NCI-H226 (cell line): ENCODE measurements around the gene NALCN.

Source experiments
- DNase-seq: peaks from one replicate; pipeline ENCODE4 v3.0.0-alpha.2; 2015

Gene NALCN

GRCh38 chr13:101416181-101417042 lies at the start of gene NALCN:
NALCN (minus strand) TSS chr13:101416508; CDS start chr13:101399126, 17,382 bp downstream.
- DNase-seq = no peak

- DNase-seq = no peak
Observed at GRCh38 chr13:101465877-101466276, 49.6 kb upstream of the NALCN start.

DNA sequence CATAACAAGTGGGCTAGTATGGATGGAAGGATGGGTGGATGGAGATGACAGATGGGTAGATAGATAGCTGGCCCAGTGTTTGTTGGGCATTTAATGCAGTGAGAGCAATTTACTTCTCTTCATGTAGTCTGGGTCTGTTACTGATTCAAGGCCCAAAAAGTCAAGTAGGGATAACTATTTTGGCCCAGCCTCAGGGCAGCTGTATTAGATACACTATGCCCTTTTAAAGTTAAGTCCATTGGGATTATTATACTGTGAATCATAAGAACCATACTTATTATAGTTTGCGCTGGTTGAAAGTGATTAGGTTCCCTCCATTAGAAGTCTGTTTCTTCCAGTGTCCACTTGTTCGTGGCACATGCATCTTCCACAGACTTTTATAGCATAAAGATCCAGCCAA lies 40.9 kb upstream of the NALCN start:
- DNase-seq = no peak

DNA sequence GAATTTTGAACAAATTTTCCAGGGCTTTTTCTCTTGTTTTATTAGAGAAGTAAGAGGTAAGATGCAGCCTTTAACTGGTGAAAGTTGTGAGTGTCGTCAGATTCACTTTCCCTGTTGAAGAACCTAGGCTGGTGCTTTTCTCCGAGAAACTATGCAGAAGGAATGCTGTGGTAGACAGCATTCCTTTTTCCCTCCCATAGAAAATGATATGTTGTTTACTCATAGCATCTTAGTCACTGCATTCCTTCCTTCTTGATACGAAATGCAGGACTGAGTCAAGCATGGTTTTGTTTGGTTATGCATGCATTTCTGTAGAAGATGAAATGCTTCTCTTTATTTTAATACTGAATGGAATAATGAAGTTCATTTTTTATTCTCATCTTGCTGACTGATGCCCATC lies 39.6 kb upstream of the NALCN start:
- peak; percentile 93 for DNase-seq

- peak; percentile 59 for DNase-seq
Observed at GRCh38 chr13:101454767-101455166, 38.5 kb upstream of the NALCN start.

- no peak for DNase-seq
Observed at GRCh38 chr13:101453784-101454201, 37.5 kb upstream of the NALCN start.

- DNase-seq = no peak
Observed at GRCh38 chr13:101452519-101453485, 36.5 kb upstream of the NALCN start, which contains the start of gene ITGBL1. ITGBL1 (plus strand) TSS chr13:101452675; CDS start chr13:101452834, 159 bp downstream.

GRCh38 chr13:101451641-101452040 lies 35.3 kb upstream of the NALCN start:
- no peak for DNase-seq

- DNase-seq = no peak
Observed at GRCh38 chr13:101450749-101451130, 34.4 kb upstream of the NALCN start.

DNA sequence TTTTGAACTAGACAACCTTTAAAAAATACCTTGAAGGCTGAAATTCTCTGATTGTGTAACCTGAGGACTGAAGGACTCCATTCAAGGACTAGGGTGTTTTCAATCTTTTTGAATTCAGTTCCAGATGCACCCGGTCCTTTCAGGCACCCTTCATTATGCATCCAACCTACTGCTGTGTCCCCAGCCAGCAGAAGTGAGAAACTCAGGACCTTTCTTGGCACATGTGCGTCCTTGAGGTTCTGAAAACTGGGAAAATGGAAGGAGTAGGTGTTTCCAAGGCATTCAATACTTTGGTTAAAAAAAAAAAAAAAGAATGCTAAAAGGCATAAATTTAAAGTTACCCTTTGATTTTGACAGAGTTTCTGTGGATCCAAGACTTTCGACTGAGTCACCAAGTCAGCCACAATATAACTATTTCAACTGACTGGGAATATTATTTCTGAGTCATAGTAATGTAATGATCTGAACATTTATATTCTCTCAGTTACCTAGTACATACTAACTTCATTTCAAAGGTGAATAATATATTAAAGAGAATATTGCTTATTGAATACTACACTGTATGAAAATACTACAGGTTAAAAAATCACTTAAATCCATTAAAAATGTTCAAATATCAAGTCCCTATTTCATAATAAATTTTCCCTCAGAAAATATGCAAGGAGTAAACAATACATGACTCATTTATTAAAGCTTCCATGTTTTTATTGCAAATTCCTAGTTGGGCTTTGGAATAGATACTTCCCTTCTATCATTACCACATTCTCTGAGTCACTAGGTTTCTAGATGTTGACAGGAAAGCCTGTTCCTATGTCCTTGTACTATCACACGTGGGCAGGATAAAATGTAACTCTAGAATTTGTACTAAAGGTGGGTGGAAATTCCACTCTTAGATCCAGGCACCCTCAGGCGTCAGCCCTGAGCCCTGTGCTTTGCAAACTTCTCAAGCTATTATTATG lies 33.8 kb upstream of the NALCN start:
- DNase-seq = peak; percentile 89

DNA sequence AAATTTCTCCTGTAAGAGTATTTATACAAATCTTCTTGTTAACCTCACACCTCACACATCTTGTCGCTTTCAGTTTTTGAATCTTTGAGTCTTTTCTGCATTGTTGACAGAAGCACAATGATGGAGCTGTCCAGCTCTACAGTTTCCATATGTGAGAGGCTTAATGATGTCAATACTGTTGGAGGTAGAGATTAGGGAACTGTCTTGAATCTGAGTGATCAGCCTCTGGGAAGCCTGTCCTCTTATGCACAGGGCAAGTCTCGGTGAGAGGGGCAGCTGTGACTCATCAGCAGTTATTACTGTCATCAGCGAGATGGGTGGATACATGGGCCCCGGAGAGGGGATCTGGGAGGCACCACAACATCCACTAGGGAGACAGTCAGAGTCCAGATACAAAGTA lies 31.5 kb upstream of the NALCN start:
- DNase-seq = no peak

GRCh38 chr13:101434486-101434885 lies 18.2 kb upstream of the NALCN start:
- DNase-seq = no peak

DNA sequence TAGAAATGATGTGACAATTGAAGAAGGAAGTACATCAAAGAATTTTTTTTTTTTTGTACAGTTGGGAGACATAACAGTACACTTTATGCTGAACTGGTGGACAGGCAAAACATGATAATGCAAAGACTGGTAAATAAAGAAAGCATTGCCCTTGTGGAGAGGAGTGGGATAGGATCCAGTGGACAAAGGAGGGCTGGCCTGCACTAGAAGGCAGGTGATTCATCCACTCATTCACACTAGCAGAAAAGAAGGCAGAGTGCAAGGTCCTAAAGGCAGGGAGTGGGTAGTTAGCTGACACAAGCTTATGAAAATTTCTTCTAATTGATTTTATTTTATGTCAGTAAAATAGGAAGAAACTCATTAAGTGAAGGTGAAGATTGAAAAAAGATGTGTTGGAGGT lies 17.6 kb upstream of the NALCN start:
- no peak for DNase-seq

DNA sequence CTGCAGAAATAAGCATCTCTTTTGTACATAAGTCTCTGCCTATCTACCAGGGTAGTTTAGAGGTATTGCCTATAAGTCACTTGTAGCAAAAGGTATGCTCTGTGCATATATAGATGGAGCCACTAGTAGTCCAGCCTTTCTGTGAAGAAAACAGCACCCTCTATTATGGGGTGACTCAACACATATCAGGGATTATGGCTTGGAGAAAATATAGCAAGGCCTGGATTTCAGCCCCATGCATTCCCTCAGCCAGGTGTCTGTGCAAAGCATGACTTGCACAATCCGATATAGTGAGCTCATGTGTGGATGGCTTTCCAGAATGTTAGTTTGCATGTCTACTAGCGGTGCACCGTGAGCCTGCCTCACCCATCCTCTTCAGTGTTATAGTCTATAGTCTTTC lies 13.4 kb upstream of the NALCN start:
- peak; percentile 30 for DNase-seq

DNA sequence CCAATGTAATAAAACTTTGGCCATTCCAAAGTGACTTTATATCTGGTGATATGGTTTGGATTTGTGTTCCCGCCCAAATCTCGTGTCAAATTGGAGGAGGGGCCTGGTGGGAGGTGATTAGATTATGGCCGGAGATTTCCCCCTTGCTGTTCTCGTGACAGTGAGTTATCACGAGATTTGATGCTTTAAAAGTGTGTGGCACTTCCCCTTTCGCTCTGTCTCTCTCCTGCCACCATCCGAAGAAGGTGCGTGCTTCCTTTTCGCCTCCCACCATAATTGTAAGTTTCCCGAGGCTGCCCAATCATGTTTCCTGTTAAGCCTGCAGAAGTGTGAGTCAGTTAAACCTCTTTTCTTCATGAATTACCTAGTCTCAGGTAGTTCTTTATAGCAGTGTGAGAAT lies 9.3 kb upstream of the NALCN start:
- no peak for DNase-seq

DNA sequence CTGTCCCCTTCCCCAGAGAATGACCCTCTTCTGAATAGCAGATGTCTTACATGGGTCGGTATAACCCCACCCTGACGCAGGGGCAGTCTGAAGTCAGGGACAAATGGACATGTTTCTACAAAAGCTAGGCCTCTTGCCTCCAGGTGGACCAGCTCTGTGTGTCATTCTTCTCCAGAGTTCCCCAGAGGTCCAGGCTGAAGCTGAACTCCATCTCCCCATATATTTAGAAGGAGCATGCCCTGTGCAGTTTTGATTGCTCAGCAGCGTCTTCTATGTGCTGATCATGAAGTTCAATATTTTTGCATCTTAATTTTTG lies 8.8 kb upstream of the NALCN start:
- no peak for DNase-seq

- DNase-seq = no peak
Observed at GRCh38 chr13:101424381-101425155, 8.3 kb upstream of the NALCN start.

GRCh38 chr13:101423872-101424271 lies 7.6 kb upstream of the NALCN start:
- DNase-seq = no peak

DNA sequence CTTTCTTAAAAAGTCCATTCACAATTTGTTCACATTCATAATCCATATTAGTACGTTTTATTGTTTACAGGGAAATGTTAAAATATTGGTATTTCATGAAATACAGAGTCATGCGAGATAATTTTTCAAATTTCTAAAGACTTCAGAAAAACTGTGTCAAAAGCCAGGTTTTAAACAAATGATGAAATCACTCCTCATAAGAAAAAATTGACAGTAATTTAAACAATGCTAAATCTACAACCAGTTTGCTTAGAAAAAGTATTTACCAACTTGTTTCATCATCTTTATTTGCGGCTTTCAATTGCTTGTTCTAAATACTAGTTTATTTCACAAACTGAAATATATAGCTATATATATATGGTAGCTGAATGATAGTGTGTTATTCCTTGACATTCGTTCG lies 1.2 kb upstream of the NALCN start:
- no peak for DNase-seq

DNA sequence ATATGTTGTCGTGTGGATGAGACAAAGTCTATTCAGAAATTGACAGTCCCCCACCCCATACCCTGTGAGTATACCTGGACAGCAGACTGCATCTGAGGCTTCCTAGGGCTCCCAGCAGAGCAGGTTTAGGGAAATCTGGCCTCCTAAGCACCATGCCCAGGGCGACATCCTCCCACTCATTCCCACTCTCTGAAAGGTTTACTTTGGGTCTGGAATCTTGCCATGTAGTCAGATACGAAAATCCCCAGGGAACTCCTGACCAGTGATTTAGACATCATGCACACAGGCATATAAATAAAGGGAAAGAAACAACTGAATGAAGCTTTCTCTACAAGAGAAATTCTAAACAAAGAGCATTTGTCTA lies 717 bp upstream of the NALCN start:
- peak; percentile 83 for DNase-seq

GRCh38 chr13:101415358-101416174 lies 742 bp downstream of the NALCN start:
- no peak for DNase-seq
